Activated T-helper 9 cell treated with anti-CD3 and anti-CD28 coated beads, Interleukin-2, amount 50 U/mL, for 16 hours (primary cell): Measurements from ENCODE around the gene CIDEB.

Experiments
- DNase-seq: peaks from one replicate; pipeline ENCODE4 v3.0.0-alpha.2; 2020; ENCODE audit warnings: low read depth

CIDEB gene

DNA sequence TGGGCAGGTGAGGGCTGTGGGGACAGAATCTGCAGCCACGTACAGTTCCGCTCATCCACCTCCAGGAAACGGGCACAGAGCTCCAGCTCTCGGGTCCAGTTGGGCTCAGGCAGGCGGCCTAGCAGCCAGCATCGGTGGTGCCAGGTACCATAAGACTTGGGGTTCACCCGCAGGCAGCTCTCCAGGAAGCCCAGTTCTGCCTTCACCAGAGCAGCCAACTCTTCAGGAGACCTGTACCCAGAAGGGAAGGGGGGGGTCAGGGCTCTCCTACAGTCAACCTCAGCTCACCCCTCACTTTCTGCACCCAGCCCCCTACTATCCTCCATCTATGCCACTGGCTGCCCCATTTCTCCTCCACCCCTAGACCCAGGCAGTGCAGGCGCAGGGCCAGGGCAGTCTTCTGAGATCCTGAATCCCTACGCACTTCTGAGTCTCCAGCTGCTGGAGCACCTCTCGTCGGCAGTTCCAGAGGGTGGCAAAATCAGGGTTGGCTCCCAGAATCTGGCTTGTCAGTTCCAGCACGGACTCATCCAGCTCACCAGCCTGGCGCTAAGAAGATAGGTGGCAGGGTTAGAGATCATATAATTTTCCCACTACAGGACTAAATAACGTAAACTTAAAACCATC is 37.8 kb downstream of the CIDEB start:
- DNase-seq = no peak

DNA sequence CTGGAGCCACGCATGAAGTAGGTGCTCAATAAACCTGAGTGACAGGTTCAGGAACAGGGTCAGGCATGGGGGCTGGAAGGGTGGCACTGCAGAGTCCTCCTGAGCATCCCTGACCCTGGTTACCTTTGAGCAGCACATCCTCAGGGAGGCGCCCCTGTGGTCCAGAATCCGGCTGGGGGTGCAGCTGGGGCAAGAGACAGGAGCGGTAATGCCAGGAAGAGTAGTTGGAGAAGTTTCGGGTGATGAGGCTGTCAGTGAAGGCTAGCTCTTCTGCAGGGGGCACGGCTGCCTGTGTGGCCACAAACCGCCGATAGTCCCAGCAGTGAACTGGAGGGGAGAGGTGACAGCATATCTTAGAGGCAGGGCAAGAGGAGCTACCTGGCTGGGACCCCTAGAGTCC is 38.4 kb downstream of the CIDEB start:
- DNase-seq = no peak

DNA sequence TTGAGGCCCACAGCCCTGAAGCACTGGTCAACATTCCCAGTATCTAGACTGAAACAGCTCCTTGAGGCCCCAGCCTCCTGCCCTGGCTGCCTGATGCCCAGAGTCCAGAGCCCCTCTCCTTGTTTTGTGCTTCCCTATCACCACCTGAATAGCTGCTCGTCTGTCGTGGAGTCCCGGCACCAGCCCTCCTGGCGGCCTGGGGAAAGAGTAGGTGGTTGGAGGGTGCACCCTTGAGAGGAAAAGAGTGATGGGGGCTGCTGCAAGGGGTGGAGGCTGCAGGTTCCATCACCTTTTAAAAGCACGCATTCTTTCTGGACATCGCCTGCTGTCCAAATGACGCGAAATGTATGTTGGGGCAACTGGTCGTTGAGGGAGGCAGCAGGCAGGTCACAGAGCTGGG is 39.6 kb downstream of the CIDEB start:
- no peak for DNase-seq

DNA sequence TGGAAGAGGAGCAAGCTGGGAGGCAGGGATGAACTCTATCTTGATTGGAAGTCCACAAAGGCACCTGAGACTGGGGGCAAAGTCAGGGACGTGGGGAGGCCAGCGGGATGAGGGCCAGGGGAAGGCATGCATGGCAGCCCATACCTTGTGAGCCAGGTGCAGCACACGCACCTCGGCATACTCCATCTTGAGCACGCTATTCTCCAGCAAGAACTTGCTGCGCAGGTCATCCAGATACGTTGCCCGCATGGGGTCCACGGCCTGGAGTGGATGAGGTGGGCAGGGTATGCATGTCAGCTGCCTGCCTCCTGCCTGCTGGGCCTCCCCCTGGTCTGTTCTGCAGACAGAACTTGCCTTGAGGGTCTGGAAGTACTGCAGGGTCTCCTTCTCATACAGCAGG is 40.3 kb downstream of the CIDEB start:
- no peak for DNase-seq

DNA sequence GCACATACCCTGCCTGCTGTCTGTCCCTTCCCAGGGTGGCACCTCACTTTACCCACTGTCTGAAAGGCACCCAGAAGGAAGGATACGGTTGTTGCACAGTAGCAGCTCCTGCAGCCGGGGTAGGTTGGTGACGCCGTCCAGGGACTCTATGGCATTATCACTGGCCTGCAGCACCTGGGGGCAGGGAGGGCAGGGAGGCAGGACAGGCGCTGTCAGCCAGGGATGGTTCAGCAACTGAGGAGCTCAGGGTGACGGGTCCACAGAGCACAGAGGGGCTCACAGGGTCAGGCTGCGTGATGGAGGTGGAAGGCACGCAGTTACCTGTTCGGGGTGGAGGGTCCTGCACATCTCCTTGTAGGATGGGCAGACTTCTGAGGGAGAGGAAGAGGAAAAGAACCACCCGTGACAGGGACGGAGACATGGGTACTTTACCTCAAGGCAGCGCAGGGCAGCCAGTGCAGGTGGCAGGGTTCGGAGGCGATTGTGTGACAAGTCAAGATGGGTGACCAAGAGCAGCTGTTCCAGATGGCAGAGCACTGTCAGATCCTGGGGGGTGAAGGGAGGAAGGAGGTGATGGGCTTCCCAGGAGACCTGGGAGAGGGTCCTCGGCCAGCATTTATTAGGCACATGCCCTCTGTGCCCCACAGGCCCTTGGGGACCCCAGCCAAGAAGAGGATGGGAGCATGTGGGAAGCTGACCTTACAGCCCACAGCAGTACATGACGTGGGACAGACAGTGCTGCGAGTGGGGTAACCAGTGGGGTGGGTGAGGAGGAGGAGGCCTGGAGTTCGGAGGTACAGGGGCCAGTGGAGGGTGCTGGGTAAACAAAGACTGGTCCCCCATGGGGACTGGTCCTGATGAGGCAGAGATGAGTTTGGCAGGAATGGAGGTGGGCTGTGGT is 41.2 kb downstream of the CIDEB start:
- no peak for DNase-seq

DNA sequence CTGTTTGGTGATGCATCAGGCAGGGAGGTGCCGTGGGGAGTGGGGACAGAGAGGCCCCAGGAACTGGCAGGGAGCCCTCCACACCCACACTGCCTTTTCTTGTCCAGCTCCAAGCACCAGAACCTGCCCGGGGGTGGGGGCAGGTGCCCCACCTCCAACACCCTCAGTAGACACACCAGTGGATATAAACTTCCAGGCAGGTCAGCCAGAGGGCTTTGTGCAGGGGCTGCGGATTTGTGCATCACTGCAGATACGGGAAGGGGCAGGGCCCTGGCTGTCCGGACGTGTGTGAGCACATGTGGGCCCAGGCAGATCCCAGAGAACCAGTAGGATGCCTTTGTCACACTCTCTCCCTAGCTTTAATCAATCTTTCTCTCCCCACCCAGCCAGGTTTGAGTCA is 43.5 kb downstream of the CIDEB start:
- DNase-seq = no peak

DNA sequence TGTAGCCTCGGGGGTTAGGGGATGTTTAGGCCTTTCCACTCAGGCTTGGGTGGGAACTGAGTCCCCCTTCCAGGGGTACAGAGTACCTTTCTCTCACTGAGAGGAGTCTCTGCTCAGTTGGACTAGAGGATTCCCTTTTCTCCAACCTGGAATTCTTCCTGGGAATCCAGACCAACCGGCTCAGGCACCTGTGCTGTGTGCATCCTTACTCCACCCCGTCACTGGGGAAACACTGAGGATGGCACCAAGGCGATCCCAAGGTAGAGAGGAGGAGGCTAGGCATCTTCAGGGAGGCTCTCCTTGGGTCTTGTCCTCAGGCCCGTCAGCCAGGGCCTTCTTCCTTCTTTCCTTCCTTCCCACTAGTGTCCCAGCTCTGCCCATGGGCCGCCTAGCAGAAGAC is 43.9 kb downstream of the CIDEB start:
- DNase-seq = no peak

DNA sequence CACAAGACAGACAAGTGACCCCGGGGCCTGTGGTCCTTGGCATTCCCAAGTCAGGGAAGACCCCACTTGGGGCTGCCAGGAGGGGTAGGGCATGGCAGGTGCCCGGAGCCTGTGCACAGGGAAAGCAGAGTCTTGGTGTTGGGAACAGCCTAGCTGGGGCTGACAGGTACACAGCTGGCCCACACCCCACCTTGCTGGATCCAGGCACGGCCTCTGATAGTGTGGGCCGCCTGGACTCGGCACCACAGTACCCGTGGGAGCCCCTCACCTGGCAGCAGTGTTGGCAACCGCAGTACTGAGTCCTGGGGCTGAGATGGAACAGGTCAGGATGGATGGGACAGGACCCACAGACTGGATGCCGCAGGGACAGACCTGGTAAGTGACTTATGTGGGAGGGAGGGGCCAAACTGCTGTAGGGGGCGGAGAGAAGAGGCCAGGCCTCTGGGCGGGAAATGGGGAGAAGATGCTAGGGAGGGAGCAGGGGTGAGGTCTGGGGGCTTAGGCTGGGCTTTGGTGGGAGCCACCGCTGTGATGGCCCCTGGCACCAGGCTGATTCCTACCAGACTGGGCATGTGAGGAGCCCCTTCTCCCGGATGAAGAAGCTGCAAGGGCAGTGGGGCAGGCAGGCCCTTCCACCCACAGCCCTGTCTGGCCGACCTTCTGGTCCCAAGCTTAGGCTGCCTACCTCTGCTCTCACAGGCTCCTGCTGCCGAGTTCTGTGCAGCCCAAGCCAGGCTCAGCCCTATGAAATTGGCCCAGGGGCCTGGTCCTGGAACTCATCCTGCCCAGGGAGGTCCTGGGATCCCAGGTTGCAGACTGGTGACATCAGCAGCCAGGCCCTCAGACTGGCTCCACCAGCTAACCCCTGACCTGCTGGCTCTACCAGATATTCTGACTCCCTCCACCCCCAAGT is 44.7 kb downstream of the CIDEB start, which contains the start of gene TGM1:
Gene TGM1 (minus strand): TSS at position 357 of the 913 bp plus-strand sequence. CDS start 825 bp downstream, outside the sequence.
- no peak for DNase-seq

DNA sequence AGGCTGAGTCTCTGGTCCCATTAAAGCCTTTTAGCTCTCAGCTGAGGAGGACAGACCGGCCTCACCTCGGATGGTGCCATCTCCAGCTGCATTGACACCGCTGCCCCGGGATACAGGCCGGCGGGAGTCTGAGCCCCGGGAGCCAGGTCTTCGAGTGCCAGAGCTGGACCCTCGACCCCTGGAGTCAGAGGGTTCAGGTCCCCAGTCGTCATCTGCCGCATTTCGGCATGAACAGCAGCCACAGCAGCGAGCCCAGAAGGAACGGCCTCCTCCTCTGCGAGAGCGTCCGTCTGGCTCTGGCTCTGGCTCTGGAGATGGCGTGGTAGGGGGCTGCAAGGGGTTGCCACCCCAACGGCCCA is 45.8 kb downstream of the CIDEB start:
- DNase-seq = no peak

DNA sequence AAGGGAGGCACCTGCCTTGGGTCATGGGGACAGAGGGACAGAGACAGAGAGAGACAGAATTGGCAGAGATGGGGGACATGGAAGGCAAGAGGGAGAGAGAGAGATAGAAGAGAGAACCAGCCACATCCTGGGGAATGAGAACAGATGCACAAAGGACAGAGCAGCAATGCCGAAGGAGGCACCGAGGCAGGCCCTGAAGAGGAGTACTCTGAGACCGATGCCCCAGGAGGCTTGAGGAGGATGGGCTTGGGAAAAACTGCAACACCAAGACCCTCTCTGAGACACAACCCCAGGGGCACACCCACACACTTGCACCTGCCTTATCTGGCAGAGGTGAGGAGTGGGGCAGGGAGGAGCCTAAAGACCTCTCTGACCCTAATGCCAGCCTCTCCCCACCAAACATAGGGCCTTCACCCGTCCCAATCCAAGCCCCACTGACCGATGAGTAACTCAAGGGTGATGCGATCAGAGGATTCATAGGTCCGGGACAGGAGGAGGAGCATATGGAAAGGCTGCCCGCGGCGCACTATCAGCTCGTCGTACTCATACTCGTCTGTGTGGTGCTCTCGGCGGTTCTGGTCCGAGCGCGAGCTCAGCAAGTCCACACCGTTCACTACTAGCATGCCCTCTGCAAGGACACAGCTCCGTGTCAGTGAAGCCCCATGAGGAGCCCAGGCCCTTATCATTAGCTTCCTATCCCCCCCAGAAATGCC is 46.4 kb downstream of the CIDEB start:
- DNase-seq = no peak

DNA sequence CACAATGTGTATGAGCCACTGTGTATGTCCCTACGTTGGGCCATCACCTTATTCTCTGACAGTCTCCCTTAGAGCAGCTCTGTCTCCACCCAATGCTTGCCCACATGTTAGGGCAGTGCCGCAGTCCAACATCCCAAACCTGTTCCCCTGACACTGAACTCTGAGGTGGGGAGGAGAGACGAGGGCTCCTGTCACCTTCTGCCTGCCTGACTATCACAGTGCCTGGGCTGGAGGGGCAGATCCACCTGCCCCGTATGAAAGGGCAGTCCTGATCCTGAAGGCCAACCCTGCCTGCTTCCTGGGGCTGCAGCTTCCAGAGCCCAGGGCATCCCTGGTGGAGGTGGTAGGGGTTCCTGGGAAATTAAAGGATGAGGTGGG is 47.0 kb downstream of the CIDEB start:
- DNase-seq = no peak

DNA sequence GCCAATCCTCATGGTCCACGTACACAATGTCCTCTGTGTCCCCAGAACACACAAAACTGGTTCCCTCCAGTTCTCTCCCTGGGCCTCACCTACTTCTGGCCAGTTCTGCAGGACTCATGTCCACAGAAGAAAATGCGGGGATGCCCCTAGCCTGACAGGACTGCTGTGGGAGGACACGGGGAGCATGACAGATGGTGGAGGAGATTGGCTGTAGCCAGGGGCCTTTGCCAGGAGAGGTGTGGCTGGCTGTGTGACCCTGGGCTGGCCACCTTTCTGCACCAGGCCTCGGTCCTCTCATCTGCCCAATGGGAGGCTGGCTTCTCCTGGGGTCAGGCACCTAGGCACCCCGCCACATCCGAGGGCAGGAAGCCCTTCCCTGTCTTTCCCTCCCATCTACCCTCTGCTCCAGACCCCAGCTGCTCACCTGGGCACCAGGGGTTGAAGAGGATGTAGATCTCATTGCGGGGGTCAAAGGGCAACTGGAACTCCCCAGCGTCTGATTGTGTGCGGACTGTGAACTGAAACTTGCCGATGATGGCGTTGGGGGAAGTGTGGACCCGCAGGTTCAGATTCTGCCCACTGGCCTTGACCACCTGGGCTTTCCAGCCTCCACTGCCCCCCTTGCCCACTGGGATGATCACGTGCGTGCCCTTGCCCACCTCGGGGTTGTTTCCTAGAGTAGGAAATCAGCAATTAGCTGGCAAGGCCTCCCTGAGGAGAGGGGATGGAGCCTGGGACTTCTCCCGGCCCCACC is 47.6 kb downstream of the CIDEB start:
- no peak for DNase-seq

DNA sequence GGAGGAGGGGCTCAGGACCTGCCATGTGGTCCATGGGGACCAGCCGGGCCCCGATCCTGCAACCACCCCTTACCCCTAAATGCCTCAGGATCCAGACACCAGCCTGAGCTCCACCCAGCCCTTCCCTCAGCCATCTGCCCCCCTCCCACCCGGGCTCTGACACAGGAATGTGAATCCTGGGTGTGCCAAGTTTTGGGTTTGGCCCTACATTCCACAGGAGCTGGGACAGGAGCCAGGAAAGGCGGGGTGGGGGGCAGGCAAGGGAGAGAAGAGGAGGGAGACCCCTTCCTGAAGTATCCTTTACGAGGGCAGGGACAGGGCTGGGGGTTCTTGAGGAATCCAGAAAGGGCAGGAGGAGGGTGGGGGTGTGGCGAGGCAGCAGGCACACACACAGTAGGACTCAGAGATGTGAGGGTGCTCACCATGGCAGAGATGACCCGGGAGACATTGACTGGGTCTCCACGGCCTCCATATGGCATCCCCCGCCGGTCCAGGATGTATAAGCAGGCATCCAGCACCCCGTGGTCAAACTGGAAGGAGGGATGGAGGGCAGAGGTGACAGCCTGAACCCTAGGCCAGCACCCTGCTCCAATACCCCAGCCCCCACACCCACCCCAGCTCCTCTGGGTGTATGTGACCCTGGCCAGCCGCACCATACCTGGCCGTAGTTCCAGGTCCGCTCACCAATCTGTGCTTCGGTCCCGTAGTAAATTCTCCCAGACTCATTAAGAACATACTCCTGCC is 48.3 kb downstream of the CIDEB start:
- no peak for DNase-seq

DNA sequence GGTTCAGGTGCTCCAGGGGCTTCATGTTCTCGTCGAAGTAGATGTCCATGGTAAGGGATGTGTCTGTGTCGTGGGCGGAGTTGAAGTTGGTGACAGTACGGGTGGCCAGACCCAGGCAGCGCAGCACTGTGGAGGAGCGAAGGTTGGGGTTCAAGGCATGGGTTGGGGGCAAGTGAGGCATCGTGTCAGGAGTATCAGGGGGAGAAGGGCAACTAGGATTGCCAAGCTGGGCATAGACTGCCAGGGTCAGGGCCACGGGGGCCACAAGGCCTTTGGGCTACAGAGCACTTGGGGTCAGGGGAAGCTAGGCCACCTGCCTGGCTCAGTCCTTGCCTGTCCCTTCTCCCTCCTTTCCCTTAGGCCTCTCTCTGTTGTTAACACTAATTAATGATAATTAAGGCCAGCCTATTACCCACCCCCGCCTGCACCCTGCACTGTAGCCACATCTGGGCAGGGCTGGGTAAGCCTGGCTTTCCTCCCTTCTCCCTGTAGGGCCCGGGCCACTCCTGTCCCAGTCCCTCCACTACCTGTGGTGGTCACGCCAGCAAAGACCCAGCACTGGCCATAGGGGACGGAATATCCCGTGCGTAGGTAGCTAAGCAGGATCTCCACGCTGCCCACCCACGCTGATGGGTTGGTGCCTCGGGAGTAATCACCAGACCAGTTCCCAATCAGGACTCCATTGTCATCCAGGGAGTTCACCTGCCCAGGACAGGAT is 49.1 kb downstream of the CIDEB start:
- no peak for DNase-seq

DNA sequence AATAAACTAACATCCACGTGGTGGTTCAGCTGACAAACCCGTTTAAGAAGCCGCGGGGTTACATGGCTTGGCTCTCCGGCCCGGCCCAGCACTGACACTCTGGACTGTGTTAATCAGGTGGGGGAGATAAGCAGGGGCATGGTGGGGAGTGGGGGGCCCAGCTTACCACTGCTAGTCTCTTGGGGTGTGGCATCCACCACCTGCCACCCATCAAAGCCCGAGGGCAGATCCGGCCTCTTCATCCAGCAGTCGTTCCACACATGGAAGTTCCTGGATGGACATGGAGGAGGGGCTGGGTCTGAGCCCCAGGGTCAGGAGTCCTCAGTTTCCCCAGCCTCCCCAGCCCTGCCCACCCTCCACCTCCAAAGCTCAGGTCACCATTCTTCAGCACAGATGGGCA is 49.7 kb downstream of the CIDEB start:
- DNase-seq = no peak

DNA sequence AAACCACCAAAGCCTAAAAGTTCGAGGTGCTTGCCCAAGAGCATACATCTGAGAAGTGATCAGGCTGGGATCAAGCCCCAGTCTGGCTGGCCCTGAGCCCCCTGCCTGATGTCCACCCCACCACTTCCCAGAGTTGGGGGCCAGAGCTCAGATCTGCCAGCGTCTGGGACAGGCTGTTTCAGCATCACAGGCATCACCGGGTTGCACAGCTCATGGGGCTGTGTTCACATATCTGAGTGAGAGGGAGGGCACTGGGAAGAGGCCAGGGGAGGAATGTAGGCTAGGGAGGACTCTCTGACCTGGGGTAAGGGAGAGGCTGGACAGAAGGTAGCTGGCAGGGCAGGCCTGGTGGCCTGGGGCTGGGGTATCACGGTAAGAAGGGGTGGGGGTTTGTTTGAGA is 50.8 kb downstream of the CIDEB start:
- DNase-seq = no peak

DNA sequence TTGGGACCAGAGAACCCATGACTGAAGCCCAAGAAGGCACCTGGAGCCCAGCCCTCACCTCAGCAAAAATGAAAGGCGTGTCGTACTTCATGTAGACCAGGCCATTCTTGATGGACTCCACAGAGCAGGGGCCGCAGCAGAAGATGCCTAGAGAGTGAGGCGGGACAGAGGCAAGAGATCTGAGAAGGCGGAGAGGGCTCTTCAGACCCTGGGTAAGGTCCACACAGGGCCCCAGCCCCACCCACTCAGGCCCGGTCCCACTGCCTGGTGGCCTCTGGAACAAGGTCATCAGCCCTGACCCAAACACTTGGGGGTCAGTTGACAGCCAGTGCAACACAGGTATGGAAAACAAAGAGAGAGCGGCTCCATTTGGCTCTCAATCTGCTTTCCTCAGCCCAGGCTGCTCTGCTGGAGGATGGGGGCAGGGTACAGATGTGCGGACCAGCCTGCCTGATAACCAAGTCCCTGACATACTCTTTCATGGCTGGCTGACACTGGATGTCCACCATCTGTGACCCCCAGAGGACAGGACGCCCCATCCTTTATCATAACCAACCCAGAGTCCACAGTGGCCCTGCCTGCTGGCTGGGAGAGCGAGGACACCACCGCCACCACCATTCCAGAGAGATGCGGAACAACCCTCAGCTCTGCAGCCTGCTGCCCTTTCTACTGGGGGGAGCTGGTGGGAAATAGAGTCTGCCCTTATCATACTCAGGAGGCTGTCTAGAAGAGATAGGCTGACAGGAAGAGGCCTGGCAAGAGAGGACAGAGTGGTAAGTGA is 51.7 kb downstream of the CIDEB start:
- no peak for DNase-seq

DNA sequence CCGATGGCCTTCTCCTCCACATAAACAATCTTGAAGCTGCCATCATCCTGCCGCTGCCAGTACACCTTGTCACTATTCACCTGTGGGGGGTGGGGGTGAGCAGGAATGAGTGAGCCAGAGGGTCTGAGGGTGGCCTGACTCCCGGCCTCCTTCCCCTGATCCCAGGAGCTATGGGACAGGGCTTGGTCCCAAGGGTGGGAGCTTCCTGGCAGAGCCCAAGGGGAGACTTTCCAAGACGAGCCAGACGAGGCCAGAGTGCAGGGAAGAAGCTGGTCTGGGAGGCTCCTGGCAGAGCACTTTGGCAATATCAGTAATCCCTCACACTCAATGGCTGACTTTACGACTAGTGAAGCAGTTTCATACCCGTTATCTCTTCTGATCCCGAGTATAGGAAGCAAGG is 52.3 kb downstream of the CIDEB start:
- DNase-seq = no peak
